IPS DF 6.9 (cell line): Measurements from ENCODE around the gene SGMS1.

Source experiments
- DNase-seq: peaks from one replicate; pipeline ENCODE4 v3.0.0-alpha.2; 2013; ENCODE audit warnings: low read depth, low spot score
- H3K27ac ChIP-seq: one replicate; pipeline ENCODE4 v1.5.1; 2013; ENCODE audit warnings: low read length, control low read depth
- H3K27me3 ChIP-seq: 2 replicates; pipeline ENCODE4 v1.6.1; 2013; ENCODE audit warnings: mild to moderate bottlenecking, low read length; ENCODE audit not compliant: control insufficient read depth, insufficient read depth
- H3K36me3 ChIP-seq: 2 replicates; pipeline ENCODE4 v1.6.1; 2013; ENCODE audit warnings: low read length; ENCODE audit not compliant: control insufficient read depth, insufficient read depth
- H3K4me1 ChIP-seq: 2 replicates; pipeline ENCODE4 v1.6.1; 2013; ENCODE audit warnings: low read length; ENCODE audit not compliant: control insufficient read depth, insufficient read depth
- H3K4me3 ChIP-seq: 2 replicates; pipeline ENCODE4 v1.5.1; 2013; ENCODE audit warnings: mild to moderate bottlenecking, low read length
- H3K9me3 ChIP-seq: 2 replicates; pipeline ENCODE4 v1.6.1; 2013; ENCODE audit warnings: low read length, inconsistent platforms; ENCODE audit not compliant: control insufficient read depth, insufficient read depth
- WGBS: extraction: QIAGEN DNeasy Blood & Tissue Kit; methylation state at CpG from one replicate; pipeline ENCODE4 v1.1.7; 2013; ENCODE audit warnings: mixed read lengths, missing lambda C conversion rate; ENCODE audit not compliant: insufficient read length, insufficient coverage; 5-methylcytosine and 5-hydroxymethylcytosine counted together

The SGMS1 gene

DNA sequence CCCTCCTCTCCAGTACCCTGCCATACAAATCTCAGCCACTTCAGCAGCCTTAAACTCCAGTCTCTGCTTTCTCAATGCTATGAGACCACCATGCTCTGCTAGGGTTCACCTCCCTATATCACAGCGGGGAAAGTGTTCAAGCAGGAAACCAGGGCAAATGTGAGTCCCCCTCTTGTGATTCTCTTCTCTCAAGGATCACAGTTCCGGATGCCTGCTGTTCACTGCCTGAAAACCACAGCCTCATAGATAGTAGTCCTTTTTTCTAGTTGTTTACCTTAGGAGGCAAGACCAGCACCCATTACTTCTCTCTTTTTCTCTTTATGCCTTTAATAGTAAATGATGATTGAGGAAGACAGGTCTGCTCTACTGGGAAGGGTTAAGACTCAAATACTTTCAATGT lies 100.8 kb downstream of the SGMS1 start:
- no peaks in the 10 kb centered on the region for H3K36me3 ChIP-seq
- H3K27me3 ChIP-seq, result no peaks in the 10 kb centered on the region
- no CpG with 5 or more reads among the region's 2 CpGs for WGBS
- no peak overlapping the region for H3K4me3 ChIP-seq
- no peak overlapping the region for H3K27ac ChIP-seq
- no peaks in the 10 kb centered on the region for H3K9me3 ChIP-seq
- DNase-seq, result no peak
- H3K4me1 ChIP-seq, result peaks cover 1% of the 10 kb centered on the region; the same call in 1 of the 2 replicates

GRCh38 chr10:50520115-50520514 lies 103.6 kb downstream of the SGMS1 start:
- H3K27ac ChIP-seq, result no peak overlapping the region
- no peaks in the 10 kb centered on the region for H3K9me3 ChIP-seq
- no peaks in the 10 kb centered on the region for H3K27me3 ChIP-seq
- no peak for DNase-seq
- H3K36me3 ChIP-seq, result no peaks in the 10 kb centered on the region
- no peaks in the 10 kb centered on the region; the same call in 1 of the 2 replicates for H3K4me1 ChIP-seq
- no peak overlapping the region for H3K4me3 ChIP-seq
- WGBS, result no CpG with 5 or more reads among the region's 3 CpGs

DNA sequence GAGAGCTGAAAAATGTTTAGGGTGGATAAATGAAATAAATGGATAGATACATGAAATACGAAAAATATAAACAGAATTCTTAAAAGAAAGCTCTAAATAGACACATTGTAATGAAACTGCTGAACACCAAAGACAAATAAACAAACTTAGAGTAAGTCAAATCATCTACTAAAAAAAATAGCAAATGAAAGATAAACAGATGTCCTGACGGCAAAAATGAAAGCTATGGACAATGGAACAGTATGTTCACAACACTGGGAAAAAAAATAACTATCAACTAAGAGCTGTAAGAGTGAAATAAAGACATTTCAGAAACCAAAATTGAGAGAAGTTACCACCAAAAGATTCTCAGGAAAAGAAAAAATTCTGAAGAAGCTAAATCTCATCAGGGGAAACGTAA lies 106.1 kb downstream of the SGMS1 start:
- no peaks in the 10 kb centered on the region for H3K27me3 ChIP-seq
- no peak overlapping the region for H3K27ac ChIP-seq
- H3K4me1 ChIP-seq, result no peaks in the 10 kb centered on the region
- H3K36me3 ChIP-seq, result no peaks in the 10 kb centered on the region
- no CpG with 5 or more reads among the region's 3 CpGs for WGBS
- H3K4me3 ChIP-seq, result no peak overlapping the region
- DNase-seq, result no peak
- H3K9me3 ChIP-seq, result no peaks in the 10 kb centered on the region

GRCh38 chr10:50516171-50516570 lies 107.6 kb downstream of the SGMS1 start:
- DNase-seq, result no peak
- Histone ChIP-seq H3K4me1 (no peaks in the 10 kb centered on the region), H3K4me3 (no peak overlapping the region), H3K27me3 (no peaks in the 10 kb centered on the region), H3K9me3 (no peaks in the 10 kb centered on the region), H3K27ac (no peak overlapping the region), H3K36me3 (no peaks in the 10 kb centered on the region)
- WGBS, result no CpG with 5 or more reads among the region's 1 CpG

GRCh38 chr10:50515420-50515819 lies 108.3 kb downstream of the SGMS1 start:
- Histone ChIP-seq H3K4me3 (no peak overlapping the region), H3K9me3 (no peaks in the 10 kb centered on the region), H3K4me1 (no peaks in the 10 kb centered on the region), H3K27me3 (no peaks in the 10 kb centered on the region), H3K36me3 (no peaks in the 10 kb centered on the region), H3K27ac (no peak overlapping the region)
- no CpG with 5 or more reads among the region's 2 CpGs for WGBS
- DNase-seq, result no peak

GRCh38 chr10:50514995-50515394 lies 108.8 kb downstream of the SGMS1 start:
- H3K9me3 ChIP-seq, result no peaks in the 10 kb centered on the region
- WGBS, result no CpG with 5 or more reads among the region's 2 CpGs
- H3K36me3 ChIP-seq, result no peaks in the 10 kb centered on the region

DNA sequence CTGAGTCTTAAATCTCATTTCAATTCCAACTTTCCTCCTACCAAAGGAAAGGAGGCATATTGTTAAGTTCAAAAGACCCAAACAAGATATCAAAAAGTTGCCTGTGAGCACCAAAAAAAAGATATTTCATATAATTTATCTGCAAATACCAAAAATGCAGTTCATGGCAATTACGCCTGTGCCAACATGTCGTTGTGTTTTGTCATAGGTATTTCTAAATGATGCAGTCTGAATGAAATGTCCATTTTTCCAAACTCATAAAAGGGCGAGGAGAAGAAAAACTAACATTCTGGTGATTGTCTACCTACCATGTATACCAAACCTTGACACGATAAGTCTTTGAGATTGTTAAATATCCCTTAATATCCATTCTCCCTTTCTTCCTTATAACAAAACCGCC lies 109.8 kb downstream of the SGMS1 start:
- H3K27ac ChIP-seq, result no peak overlapping the region
- no peaks in the 10 kb centered on the region for H3K9me3 ChIP-seq
- no peaks in the 10 kb centered on the region for H3K27me3 ChIP-seq
- H3K4me3 ChIP-seq, result no peak overlapping the region
- no peak for DNase-seq
- H3K4me1 ChIP-seq, result no peaks in the 10 kb centered on the region
- WGBS, result no CpG with 5 or more reads among the region's 5 CpGs
- H3K36me3 ChIP-seq, result no peaks in the 10 kb centered on the region

More at GRCh38 chr10:50514995-50515394, 108.8 kb downstream of the SGMS1 start:
- DNase-seq, result no peak
- H3K27ac ChIP-seq, result no peak overlapping the region
- no peak overlapping the region for H3K4me3 ChIP-seq
- H3K4me1 ChIP-seq, result no peaks in the 10 kb centered on the region
- no peaks in the 10 kb centered on the region for H3K27me3 ChIP-seq

- Histone ChIP-seq H3K4me3 (no peak overlapping the region), H3K27ac (no peak overlapping the region), H3K4me1 (no peaks in the 10 kb centered on the region), H3K9me3 (no peaks in the 10 kb centered on the region), H3K36me3 (no peaks in the 10 kb centered on the region), H3K27me3 (no peaks in the 10 kb centered on the region)
- no peak for DNase-seq
- no CpG with 5 or more reads among the region's 3 CpGs for WGBS
Observed at GRCh38 chr10:50512743-50513416, 110.9 kb downstream of the SGMS1 start.

DNA sequence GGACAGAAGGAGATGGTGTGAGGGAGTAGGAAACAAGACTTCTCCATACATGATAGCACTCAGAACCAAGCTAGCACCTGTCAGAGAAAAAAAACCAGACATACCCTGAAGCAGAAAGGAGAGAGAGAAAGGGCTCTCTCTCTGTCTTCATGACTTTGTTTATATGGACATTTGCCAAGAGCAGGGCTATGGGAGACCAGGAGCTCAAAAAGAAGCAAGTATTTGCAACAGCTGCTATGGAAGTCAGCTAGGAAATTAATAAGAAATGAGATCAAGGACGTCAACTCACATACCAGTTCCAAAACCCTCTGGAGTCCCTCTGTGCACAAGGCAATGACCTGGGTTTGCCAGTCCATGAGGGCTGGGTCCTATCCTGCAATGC lies 111.6 kb downstream of the SGMS1 start:
- no peak overlapping the region for H3K27ac ChIP-seq
- WGBS, result no CpG with 5 or more reads among the region's 1 CpG

DNA sequence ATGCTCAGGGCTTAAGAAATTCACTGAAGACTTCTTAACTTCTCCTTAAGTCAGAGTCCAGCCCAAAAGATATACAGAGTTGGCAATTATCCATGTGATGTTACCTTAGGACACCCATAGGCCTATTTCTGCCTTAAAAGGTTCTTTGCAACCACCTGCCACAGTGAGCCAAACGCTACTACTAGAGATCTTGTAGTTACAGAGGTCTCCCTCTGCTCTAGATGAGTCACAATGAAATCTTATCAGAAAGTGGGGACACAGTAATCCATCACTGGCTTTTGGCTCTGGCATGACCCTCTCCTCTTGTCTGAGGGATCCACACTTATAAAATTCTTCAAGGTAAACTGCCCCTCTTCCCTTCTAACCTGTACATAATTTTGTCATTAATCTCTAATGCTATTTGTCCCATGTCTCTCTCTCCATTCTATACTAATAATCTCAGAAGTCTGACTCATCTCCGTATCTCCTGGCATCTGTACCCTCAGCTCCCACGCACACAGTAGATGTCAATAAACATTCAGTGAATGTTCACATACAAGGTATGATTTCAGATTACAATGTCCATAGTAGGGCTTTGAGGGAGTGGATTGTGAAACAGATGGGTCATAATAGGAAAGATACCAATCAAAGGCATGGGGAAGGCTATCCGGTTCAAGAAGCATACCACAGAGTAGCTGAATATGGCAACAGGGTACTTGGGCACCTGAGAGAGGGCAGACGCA lies 112.1 kb downstream of the SGMS1 start:
- H3K27me3 ChIP-seq, result no peaks in the 10 kb centered on the region
- H3K4me1 ChIP-seq, result 0 out of 2 replicates have a peak, but pooled peaks cover 2% of the 10 kb centered on the region
- no peaks in the 10 kb centered on the region for H3K9me3 ChIP-seq
- H3K27ac ChIP-seq, result no peak overlapping the region
- H3K4me3 ChIP-seq, result no peak overlapping the region
- H3K36me3 ChIP-seq, result no peaks in the 10 kb centered on the region
- DNase-seq, result no peak
- WGBS, result no CpG with 5 or more reads among the region's 5 CpGs

More for the DNA sequence above, 111.6 kb downstream of the SGMS1 start:
- no peak for DNase-seq
- H3K4me1 ChIP-seq, result no peaks in the 10 kb centered on the region
- H3K36me3 ChIP-seq, result no peaks in the 10 kb centered on the region
- H3K4me3 ChIP-seq, result no peak overlapping the region
- H3K27me3 ChIP-seq, result no peaks in the 10 kb centered on the region
- H3K9me3 ChIP-seq, result no peaks in the 10 kb centered on the region
